Mammary epithelial cell (primary cell): ENCODE data around the gene SMAD9.

Experiments used
- EZH2 ChIP-seq: IDR thresholded peaks from 2 replicates; pipeline ENCODE4 v1.6.1; 2012; ENCODE audit warnings: low read length, inconsistent platforms, borderline replicate concordance
- TF ChIP-seq, protein P1 (sequence below), 2 donors: IDR thresholded peaks in 1 of 2; conservative IDR thresholded peaks in 1 of 2; 2 replicates each; pipeline ENCODE4 v1.5.1; 2011 to 2012; ENCODE audit warnings: inconsistent platforms in 2 of 2, low read length in 2 of 2, mild to moderate bottlenecking in 2 of 2, control low read depth in 1 of 2, low read depth in 1 of 2; ENCODE audit not compliant: insufficient read depth in 1 of 2; ENCODE audit errors: extremely low read depth in 1 of 2

DNA sequence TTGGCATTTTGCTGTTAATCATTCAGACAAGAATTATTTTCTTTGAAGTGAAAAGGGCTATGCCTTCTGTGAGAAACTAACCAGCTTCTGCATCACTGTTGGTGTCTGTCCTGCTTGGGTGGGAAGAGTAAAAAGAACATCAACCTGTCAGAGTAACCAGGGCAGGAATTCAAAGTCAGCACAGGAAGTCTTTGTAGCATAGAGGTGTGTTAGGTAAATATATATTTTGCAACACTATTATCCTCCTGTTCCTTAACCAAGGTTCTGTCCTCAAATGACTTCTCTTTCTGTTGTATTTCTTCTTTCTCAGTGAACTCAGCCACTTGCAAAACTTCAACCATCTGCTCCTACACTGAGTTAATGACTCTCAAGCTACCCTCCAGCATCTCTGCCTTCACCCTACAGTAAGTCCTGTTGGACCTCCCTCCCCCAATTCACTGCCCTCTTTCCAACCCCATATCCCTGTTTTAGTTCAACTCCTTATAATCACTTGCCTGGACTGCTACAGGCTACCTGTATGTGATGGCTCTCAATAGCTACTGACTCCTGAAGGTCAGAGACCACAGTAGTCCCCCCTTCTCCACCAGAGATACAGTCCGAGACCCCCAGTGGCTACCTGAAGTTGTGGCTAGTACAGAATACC, 49.9 kb downstream of the SMAD9 start:
- TF ChIP-seq, protein P1, sequence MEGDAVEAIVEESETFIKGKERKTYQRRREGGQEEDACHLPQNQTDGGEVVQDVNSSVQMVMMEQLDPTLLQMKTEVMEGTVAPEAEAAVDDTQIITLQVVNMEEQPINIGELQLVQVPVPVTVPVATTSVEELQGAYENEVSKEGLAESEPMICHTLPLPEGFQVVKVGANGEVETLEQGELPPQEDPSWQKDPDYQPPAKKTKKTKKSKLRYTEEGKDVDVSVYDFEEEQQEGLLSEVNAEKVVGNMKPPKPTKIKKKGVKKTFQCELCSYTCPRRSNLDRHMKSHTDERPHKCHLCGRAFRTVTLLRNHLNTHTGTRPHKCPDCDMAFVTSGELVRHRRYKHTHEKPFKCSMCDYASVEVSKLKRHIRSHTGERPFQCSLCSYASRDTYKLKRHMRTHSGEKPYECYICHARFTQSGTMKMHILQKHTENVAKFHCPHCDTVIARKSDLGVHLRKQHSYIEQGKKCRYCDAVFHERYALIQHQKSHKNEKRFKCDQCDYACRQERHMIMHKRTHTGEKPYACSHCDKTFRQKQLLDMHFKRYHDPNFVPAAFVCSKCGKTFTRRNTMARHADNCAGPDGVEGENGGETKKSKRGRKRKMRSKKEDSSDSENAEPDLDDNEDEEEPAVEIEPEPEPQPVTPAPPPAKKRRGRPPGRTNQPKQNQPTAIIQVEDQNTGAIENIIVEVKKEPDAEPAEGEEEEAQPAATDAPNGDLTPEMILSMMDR (conservative IDR thresholded peaks at IDR 0.05 in 1 of 2, IDR thresholded peaks at IDR 0.05 in 1 of 2; ENCODE audit: extremely low read depth in 1 of 2, insufficient read depth in 1 of 2, low read depth in 1 of 2, low read length in 2 of 2) = no peak
- no peak for TF ChIP-seq EZH2
